HG03457 (cell line): ENCODE results near the gene ZNF683.
"Not testable (repeated sequence)": the region's sequence is repeated elsewhere in the genome, so short reads cannot be mapped to it uniquely, and the experiment has no call there.

Experiments
- ATAC-seq: cut with Tn5 transposase; IDR thresholded peaks from one replicate; pipeline ENCODE4 v1.9.1; 2021; ENCODE audit warnings: moderate number of reproducible peaks; ENCODE audit not compliant: unreplicated experiment

Gene ZNF683

DNA sequence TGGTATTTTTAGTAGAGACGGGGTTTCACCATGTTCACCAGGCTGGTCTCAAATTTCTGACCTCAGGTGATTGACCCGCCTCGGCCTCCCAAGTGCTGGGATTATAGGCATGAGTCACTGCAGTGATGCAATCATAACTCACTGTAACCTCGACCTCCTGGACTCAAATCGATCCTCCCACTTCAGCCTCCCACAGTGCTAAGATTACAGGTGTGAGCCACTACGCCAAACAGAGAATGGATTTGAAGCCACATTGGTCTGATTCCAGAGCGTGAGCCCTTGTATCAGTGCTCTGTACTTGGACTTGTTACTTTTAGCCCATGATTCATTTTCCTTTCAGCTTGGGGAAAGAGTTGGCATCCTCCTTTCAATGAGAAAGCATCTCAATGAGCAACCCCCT lies 14.9 kb upstream of the ZNF683 start:
- ATAC-seq, result no peak

DNA sequence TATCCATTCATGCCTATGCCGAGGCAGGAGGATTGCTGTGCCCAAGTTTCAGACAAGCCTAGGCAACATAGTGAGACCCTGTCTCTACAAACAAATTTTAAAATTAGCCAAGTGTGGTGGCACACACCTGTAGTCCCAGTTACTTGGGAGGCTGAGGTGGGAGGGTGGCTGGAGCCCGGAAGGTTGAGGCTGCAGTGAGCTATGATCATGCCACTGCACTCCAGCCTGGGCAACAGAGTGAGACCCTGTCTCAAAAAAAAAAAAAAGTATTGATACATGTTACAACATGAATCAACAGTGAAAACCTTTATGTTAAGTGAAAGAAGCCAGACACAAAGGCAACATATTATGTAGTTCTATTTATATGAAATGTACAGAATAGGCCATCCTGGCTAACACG lies 12.5 kb upstream of the ZNF683 start:
- ATAC-seq, result not testable (repeated sequence)

DNA sequence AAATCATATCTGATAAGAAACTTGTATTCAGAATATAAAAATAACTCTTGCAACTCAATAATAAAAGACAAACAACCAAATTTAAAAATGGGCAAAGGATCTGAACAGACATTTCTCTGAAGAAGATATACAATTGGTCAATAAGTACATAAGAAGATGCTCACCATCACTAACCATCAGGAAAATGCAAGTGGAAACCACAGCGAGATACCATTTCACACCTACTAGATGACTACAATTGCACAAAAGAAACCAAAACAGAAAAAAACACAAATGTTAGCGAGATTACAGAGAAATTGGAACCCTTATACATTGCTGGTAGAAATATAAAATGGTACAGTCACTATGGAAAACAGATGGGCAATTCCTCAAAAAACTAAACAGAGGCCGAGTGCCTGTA lies 11.5 kb upstream of the ZNF683 start:
- no peak for ATAC-seq

DNA sequence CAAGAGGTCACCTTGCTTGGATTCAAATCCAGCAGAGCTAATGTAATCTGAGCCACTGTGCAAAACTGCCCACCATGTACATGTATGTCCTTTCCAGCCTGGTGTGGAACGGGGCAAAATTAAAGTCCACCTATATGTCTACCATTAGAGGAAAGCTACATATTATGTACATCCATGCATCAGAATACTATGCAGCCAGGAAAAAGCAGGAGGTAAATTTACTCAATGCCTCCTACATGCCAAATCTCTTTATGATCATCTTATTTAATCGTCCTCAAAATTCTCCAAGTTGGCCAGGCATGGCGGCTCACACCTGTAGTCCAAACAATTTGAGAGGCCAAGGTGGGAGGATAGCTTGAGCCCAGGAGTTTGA lies 6.3 kb upstream of the ZNF683 start:
- ATAC-seq, result no peak

DNA sequence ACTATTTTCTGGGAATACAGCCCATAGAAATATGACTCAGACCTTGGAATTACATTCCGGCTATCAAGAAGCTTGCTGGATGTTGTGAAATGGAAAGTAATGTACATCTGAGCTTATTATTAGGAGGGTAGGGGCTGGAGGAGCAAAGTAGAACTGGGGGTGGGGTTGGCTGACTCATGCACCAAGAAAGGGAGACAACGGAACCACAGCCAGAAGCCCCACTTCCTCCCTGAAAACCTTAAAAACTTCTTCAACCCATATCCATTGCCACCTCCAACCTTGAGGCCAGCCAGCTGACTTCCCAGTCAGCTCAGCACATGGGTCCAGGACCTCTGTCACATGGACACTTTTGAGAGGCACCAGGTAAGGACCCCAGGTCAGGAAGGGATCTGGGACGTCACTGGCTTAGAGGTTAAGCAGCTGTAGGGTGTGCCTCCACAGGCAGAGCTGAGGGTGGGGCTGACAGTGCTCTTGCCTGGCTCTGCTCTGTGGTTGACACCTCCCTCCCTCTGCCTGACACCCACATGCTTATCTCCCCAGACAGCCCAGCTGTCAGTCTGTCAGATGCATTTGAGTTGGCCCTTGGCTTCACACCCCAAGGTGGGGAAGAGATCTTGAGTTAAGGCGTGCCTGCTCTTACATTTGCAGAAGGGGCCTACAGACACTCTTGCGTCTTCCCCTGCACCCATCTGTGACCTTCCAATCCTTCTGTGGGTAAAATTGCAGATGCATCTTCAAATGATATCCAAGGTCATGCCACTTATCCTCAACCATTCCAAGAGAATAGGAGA lies 5.7 kb upstream of the ZNF683 start:
- ATAC-seq, result no peak

DNA sequence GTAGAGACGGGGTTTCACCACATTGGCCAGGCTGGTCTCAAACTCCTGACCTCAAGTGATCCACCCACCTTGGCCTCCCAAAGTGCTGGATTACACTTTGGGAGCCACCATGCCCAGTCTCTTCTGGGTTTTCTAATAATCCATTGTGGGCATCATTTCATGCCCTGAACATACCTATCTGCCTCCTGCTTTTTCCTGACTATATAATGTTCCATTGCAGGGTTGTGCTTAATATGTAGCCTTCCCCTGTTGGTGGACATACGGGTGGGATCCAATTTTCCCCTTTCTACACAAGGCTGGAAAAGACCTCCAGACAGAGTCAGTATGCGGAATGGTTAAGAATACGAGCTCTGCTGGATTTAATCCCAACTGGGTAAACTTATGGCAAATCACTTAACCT lies 3.5 kb upstream of the ZNF683 start:
- no peak for ATAC-seq

DNA sequence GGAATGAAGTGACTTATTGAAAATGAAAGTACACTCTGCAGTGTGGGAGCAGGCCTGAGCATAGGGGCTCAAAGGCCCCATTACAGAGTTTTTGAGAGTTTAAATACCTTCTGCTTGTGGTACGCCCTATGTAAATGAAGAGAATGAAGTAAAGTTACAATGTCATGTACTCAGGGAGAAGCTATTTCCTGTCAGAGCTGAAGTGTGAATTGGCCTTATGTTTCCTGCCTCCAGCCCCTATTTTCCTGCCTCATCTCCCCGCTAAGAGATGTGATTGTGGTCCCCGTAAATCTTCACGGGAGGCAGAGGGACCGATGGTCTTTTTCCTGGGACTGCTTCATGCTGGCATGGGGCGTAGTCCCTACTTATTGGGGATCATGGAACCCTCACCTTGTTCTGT lies 2.5 kb upstream of the ZNF683 start:
- no peak for ATAC-seq

DNA sequence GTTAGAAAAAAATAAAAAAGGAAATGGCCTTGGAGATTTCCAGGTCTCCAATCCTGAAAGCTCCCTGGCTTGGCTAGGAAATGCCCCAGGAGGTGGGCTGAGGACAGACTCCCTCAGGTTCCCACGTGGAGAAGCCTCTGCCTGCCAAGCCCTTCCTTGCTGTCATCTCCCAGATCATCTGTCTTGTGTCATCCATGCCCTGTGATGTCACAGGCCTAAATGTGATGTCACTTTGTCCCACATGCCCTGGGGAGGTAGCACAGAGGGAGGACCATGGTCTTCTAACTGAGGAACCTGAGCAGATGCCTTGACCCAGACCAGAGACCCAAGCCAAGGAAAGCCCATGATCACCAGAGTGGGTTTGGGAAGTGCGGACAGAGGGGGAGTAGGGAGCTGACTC lies 1.8 kb upstream of the ZNF683 start:
- ATAC-seq, result not testable (repeated sequence)

DNA sequence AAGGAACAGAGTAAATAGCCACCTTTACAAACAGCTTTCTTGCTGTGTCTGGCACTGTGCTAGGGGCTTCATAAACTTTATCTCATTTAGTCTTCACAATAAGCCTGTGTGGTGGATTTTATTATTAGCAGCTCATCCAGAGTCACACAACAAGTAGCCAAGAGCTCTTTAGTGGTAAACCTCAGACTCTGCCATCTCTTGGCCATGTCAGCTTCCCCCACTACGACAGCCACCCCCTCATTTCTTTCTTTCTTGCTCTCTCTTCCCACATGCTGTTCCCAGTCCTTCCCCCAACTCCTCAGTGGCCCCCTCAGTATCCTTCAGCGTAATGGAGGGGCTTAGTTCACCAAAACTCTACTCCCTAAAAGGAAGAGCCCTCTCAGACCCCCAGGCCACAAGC lies 1.2 kb upstream of the ZNF683 start:
- ATAC-seq, result no peak

DNA sequence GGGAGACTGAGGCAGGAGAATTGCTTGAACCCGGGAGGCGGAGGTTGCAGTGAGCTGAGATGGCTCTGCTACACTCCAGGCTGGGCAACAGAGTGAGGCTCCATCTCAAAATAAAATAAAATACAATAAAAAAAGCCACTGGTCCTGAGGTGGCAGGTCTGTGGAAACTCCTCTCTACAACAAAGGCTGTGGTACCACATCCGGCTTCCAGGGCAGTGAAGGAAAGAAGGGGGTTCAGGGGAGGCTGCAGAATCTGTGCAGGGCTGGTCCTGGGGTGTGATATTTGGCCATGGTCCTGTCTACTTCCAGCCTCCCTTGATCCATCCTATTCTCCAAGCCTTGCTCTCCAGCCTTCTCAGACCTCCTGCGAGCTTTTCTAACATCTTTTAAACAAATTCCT lies 731 bp upstream of the ZNF683 start:
- ATAC-seq, result no peak

DNA sequence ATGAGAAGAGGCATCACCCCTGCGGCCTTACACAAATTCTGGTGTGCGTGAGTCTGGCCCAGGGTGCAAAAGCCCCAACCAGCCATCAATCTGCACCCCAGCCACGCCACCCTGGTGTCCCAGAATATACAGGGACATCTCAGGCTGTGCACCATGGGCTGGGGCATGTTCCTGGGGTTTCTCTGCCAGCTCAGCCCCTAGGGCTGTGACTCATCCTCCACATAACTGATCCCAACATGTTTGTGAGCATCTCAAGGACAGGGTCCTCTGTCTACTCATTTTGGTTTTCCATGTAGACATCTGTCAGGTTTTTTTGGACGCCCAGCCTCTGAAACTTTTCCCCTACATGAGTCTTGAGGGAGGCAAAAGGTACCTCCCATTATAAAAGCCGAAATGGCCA lies 511 bp downstream of the ZNF683 start:
- no peak for ATAC-seq

DNA sequence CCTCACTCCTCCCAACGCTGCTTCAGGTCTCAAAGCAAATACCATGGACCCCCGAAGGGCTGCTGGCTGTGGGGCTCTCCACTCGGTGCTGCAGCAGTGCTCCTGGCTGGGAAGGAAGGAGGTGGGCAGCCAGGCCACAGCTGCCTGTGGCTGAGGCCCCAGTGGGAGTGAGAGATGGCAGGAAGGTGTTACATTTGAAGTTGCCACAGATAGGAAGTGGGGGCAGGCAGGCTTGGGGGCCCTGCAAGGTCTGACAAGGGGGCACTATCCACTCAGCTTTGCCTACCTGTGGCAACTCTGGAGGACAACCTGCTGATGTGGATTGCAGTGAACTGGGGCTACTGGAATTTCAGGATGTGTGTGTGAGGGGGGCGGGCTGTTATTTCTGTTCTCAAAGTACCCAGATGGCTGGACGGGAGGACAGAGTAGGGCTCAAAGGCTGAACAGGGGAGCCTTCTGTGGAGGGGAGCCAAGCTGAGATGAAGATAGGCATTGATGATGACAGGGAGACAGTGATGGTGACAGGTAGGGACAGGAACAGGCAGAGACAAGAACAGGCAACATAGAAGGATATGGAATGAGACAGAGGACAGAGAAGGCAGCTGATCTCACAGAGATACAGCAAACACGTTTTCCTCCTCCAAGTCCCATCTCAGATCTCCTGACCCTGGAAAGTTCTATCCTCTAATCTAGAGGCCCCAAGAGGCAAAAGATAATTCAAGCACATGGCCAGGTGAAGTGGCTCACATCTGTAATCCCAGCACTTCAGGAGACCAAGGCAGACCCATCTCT lies 1.8 kb downstream of the ZNF683 start:
- no peak for ATAC-seq

DNA sequence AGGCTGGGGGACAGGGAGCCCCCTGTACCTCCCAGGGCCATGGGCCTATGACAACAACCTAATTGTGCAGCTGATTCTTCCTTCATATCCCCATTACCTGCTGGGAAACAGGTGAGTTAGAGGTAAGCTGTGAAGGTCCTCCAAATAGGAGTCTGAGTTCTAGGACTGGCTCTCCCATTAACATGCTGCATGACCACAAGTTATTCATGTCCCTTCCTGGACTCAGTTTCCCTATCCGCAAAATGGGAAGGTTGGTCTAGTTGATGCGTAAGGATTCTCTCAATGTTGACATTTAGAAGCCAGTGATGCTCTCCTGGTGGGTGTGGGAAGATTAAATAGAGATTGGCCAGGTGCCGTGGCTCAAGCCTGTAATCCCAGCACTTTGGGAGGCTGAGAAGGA lies 4.1 kb downstream of the ZNF683 start:
- ATAC-seq, result no peak

DNA sequence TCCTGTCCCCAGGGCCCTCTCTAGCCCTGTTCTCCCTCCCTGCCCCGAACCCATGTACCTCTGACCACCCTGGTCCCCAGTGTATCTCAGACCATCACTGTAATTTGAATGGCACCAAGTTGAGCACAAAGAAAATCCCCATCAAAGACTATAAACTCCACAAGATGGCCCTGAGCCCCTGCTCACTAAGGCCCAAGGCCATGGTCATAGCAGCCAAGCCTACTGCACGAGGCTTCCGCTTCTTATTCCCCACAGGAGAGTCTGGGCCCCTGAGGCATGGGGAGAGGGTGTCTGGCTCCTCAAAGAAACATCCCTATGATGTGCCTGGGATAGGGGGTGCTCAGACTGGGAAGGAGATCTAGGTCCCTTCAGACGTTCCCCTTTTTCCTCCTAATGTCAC lies 4.5 kb downstream of the ZNF683 start:
- no peak for ATAC-seq

DNA sequence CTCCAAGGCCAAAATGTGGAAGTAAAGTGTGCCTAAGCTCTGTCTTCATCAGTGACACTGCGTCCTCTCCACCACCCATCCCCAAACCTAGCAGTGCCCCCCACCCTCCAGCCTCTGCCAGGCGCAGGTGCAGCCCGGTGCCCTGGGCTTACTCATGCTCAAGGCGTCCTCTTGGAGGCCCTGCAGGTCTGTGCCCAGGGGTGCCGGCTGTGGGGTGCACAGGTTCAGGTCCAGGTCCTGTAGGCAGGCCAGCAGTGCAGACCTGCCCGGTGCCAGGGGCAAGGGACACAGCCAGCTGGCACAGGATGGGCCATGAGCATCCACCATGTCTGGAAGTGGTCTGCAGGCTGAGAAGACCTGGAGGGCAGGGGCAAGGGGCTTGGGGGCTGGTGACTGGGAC lies 5.1 kb downstream of the ZNF683 start:
- no peak for ATAC-seq

DNA sequence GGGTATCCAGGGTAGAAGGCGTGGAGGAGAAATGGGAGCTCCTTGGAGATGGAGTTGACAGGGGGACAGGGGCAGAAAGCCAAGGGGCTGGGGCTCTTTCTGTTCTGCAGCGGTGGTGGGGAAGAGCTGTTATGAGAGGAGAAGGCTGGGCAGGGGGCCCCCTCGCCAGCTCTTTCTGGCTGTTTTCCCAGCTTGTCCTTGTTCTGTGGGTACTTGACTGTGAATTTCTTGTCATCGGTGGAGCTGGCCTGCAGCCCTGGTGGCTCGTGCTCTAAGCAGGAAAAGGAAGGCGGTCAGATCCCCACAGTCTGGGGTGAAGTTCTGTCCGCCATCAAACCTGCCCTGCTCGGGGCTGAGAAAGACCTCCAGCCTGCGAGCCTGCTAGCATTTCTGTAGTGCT lies 7.6 kb downstream of the ZNF683 start:
- no peak for ATAC-seq

DNA sequence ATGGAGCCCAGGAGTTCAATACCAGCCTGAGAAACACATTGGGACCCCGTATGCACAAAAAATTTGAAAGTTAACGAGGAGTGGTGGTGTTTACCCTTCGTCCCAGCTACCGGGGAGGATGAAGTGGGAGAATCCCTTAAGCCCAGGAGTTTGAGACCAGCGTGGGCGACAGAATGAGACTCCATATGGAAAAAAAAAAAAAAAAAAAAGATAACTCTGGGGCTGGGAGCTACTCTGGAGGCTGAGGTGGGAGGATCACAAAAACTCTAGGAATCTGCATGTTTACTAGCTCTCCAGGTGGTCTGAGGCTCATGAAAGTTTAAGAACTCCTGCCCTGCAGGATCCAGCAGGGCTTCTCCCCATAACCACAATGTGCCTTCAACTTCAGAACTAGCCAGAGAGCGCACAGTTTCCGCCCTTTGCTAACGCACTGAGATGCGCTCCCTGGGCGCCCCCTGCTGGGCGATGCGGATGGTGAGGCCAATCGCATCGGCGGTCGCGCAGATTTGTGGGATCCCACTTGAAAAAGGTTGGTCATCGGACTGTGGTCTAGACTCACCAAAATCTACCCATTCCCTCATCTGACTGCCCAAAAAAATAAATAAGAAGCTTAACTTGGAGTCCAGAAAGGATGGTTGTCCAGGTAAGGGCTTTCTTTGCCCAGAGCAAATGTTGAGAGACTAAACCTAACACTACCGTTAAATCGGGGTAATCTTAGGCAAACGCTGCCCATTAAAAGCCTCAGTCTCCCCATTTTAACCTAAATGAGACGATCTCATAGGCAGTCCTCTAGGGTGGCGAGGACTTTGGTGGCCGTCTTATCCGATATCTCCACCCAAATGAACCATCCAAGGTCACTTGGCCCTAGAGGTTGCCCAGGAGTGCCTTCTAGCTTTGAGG lies 8.8 kb downstream of the ZNF683 start:
- ATAC-seq, result no peak

DNA sequence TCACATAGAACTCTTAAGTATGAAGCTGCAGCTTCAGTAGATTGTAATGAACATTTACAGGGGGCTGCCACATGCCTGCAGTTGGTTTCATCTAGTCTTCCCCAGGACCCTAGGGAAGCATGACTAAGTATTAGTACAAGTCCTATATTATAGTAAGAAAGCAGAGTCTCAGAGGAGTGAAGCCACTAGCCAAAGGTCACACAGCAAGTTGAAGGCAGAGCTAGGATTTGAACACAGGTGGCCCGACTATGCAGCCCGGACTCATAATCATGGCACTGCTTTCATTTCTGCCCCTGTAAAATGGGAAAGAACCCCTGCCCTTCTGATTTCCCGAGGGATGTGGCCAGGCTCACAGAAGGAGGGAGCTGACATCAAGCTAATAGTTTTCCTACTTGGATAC lies 10.2 kb downstream of the ZNF683 start:
- no peak for ATAC-seq

DNA sequence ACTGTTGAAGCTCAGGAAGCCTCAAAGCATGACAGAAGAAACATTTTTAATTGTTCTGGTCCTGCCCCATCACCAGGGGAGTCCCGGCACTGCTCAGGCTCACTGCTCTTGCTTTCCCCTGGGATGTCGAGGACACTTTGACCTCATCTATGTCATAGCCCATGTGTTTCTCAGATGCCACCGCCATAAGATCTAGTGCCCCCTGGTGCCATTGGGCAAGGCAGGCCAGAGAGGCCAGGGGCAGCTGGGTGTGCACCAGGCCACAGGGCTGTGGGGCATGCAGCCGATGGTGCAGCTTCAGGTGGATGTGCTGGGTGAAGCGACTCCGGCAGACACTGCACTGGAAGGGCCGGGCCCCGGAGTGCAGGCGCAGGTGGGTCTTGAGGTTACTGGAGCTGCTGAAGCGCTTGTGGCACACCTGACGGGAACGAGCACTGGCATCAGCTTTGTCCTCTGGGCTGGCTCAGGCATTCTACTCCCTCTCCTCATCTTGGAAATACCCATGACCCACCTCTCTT lies 10.9 kb downstream of the ZNF683 start:
- no peak for ATAC-seq

DNA sequence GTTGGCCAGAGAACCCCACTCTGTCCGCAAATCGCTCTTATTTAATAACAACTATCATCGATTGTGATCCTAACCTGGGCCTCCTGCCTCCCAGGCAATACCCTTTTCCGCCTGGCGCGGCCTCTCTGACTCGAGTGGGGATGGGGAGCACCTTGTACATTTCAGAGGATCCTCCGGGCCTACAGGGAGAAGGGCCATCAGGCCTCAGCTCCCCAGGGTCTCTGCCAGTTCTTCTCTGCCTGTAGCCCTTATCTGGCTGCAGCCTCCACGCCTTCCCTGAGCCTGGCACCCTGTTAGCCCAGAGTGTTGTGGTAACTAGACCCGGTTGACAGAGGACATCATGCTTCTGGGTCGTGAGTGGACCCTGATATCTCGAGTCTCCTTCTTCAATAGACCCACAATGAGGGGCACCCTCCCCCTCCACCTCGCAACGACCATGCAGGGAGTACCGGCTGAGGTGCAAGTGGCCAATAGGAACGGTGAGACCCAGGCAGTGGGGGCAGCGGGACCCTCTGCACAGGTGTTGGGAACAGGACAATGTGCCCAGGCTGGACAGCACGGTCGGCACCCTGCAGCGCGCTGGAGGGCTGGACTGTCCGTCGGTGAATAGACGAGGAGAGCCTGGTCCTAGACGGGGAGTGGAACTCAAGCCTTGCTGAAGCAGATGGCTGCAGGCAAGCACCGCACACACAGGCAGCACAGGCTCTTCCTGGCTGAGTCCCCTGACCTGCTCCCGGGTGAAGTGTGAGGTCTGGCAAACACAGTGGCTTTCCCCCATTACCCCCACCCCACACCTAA lies 11.5 kb downstream of the ZNF683 start:
- ATAC-seq, result no peak
